Naive thymus-derived CD8-positive, alpha-beta T cell (primary cell): ENCODE measurements around the gene LRRC8D. TPM values are rescaled to one million over a fixed set of nuclear protein-coding genes. Genes with fewer than 3 reads are reported as not detected.
"Not testable (repeated sequence)": the region's sequence is repeated elsewhere in the genome, so short reads cannot be mapped to it uniquely, and the experiment has no call there.

Experiments
- ATAC-seq, 2 donors: fragments of 150-1000 bp; cut with Tn5 transposase in 1 of 2; sonication (Bioruptor Pico), chemical (Tn5 transposase) in 1 of 2; 1 replicate in 1 of 2; 2 replicates in 1 of 2; pipeline ENCODE4 v1.10.0; 2021; ENCODE audit warnings: mild to moderate bottlenecking in 2 of 2, moderate library complexity in 2 of 2
- POLR2A ChIA-PET: fragments of 350-600 bp; sonication (Branson Sonifier 250); formaldehyde crosslinking; loops from one replicate; lab custom pipeline; 2021; ENCODE audit warnings: antibody characterized with exemption; lab: Charles Lee
- DNase-seq, 10 donors: peaks; one replicate each; pipeline versions ENCODE4 v3.0.0 to v3.0.0-alpha.2; 2020 to 2022
- H3K27ac Mint-ChIP-seq, 10 donors: one replicate each; pipeline ENCODE4 v1.8.0; 2020 to 2022; ENCODE audit warnings: mild to moderate bottlenecking in 10 of 10, mixed read lengths in 10 of 10, moderate library complexity in 4 of 10, inconsistent platforms in 1 of 10
- H3K27me3 Mint-ChIP-seq, 5 donors: one replicate each; pipeline ENCODE4 v1.8.0; 2021 to 2022; ENCODE audit warnings: mixed read lengths in 5 of 5
- H3K36me3 Mint-ChIP-seq, 3 donors: one replicate each; pipeline ENCODE4 v1.8.0; 2020 to 2022; ENCODE audit warnings: mixed read lengths in 3 of 3, mild to moderate bottlenecking in 2 of 3, inconsistent platforms in 1 of 3
- H3K4me1 Mint-ChIP-seq, 4 donors: one replicate each; pipeline ENCODE4 v1.8.0; 2021 to 2022; ENCODE audit warnings: mixed read lengths in 4 of 4
- H3K4me3 Mint-ChIP-seq, 10 donors: one replicate each; pipeline ENCODE4 v1.8.0; 2020 to 2022; ENCODE audit warnings: mild to moderate bottlenecking in 10 of 10, mixed read lengths in 10 of 10, moderate library complexity in 6 of 10, inconsistent platforms in 1 of 10
- H3K9me3 Mint-ChIP-seq, 9 donors: one replicate each; pipeline ENCODE4 v1.8.0; 2020 to 2022; ENCODE audit warnings: mixed read lengths in 9 of 9, mild to moderate bottlenecking in 3 of 9, inconsistent platforms in 1 of 9, moderate library complexity in 1 of 9
- polyA plus RNA-seq, 3 donors: library from polyadenylated mRNA; unstranded; fragments of 300-500 nt; fragmentation: Illumina TruSeq; gene quantifications; one replicate each; pipeline ENCODE4 v1.2.3, GENCODE V29; 2021
- total RNA-seq, 8 experiments: library from RNA in 2 of 8; stranded (reverse) in 2 of 8; gene quantifications; one replicate each; pipeline ENCODE4 v1.2.3 and lab custom pipeline; 2021 to 2026

The LRRC8D gene
- total and polyA plus RNA-seq, 5 experiments from 2014 or later: 37.1 to 60.0 (median 42.3) TPM

DNA sequence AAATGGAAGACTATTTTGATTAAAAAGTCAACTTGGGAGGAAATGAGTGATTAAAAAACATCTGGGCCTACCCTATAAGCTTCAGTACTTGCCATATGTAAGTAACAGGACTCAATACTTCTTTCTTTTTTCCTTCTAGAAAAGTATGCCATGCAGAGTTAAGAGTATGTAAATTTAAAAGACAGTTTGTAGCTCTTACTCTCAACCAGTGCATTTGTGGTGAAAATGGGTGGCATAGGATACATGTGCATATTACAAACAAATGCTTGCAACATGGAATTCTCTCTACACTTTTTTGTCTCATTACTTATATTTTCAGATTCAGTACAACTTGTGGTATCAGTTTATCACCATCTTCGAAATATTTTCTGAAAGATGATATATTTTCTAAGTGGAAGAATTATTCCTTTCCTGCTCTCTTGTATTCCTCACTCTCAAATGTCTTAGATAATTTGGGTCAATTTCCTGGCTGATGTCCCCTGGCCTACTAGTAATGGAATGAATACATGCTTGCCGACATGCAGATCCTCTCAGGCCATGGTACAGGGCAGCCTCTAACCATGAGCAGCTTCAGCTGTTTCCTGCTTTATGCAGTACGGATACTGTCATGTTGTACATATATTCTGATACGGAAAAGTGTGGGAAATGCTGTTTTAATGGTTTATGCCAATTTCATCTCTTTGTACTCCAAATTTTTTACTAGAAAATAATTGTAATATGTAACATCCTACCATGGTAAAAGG lies 92.7 kb downstream of the LRRC8D start:
- no peak for ATAC-seq
- H3K27ac Mint-ChIP-seq: peak overlapping the region in 4 of 10 donors; percentile 3 to 54 (median 44)

GRCh38 chr1:89917353-89917752 lies 96.5 kb downstream of the LRRC8D start:
- POLR2A ChIA-PET: interaction anchor here (1.2 to 1.8 kb wide), 2 partner anchors 11 to 306 kb away, joined by 3 to 5 read pairs; no protein-coding TSS in a partner anchor
- no peak for DNase-seq
- Mint-ChIP-seq H3K4me1 (peaks cover 16 to 50% (median 29%) of the 10 kb centered on the region in 4 donors), H3K4me3 (no peak overlapping the region), H3K27me3 (no peaks in the 10 kb centered on the region), H3K36me3 (peaks cover 0 to 32% (median 14%) of the 10 kb centered on the region in 3 donors), H3K27ac (peak overlapping the region in 2 of 10 donors; percentile 26 to 47), H3K9me3 (no peaks in the 10 kb centered on the region)
- ATAC-seq: no peak

More for the DNA sequence above, 92.7 kb downstream of the LRRC8D start:
- Mint-ChIP-seq H3K9me3 (no peaks in the 10 kb centered on the region), H3K27me3 (no peaks in the 10 kb centered on the region), H3K4me1 (peaks cover 28 to 62% (median 40%) of the 10 kb centered on the region in 4 donors), H3K36me3 (peaks cover 0 to 33% (median 11%) of the 10 kb centered on the region in 3 donors), H3K4me3 (no peak overlapping the region)
- POLR2A ChIA-PET: no interaction called here
- DNase-seq: no peak

GRCh38 chr1:89918127-89918793 lies 97.4 kb downstream of the LRRC8D start:
- H3K27ac Mint-ChIP-seq: peak overlapping the region in 2 of 10 donors; percentile 25 to 46
- DNase-seq (no peak), ATAC-seq (no peak)
- H3K9me3 Mint-ChIP-seq: peaks cover 0 to under 1% (median 0%) of the 10 kb centered on the region in 9 donors
- no peak overlapping the region for H3K4me3 Mint-ChIP-seq
- peaks cover 13 to 41% (median 23%) of the 10 kb centered on the region in 4 donors for H3K4me1 Mint-ChIP-seq
- H3K36me3 Mint-ChIP-seq: peaks cover 2 to 28% (median 21%) of the 10 kb centered on the region in 3 donors
- H3K27me3 Mint-ChIP-seq: no peaks in the 10 kb centered on the region
- POLR2A ChIA-PET: interaction anchor here (1.2 to 1.8 kb wide), 2 partner anchors 12 to 307 kb away, joined by 3 to 5 read pairs; no protein-coding TSS in a partner anchor

DNA sequence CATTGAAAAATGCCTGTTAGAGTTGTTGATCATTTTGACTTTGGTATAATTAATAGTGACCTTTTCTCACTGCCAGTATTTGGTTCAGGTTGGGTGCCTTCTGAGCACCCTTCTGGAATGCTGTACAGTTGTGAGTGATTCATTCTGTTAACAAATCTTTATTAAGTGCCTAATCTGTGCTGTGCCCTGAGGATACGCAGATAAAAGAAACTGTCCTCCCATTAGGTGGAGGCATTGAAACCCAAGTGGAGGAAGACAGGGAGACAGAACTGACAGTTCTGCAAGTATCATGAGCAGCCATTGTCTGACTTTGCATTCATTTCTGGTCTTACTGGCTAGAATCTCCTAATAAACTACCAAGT lies 97.9 kb downstream of the LRRC8D start:
- H3K9me3 Mint-ChIP-seq: peaks cover 0 to 6% (median 0%) of the 10 kb centered on the region in 9 donors
- H3K4me3 Mint-ChIP-seq: no peak overlapping the region
- POLR2A ChIA-PET: interaction anchor here (1.8 kb wide), 1 partner anchor 13 kb away, joined by 5 read pairs; no protein-coding TSS in a partner anchor
- ATAC-seq: no peak
- H3K27me3 Mint-ChIP-seq: no peaks in the 10 kb centered on the region
- peak overlapping the region in 4 of 10 donors; percentile 8 to 47 (median 28) for H3K27ac Mint-ChIP-seq
- H3K36me3 Mint-ChIP-seq: peaks cover 7 to 31% (median 27%) of the 10 kb centered on the region in 3 donors
- no peak for DNase-seq
- peaks cover 11 to 35% (median 20%) of the 10 kb centered on the region in 4 donors for H3K4me1 Mint-ChIP-seq

- Mint-ChIP-seq H3K27me3 (no peaks in the 10 kb centered on the region), H3K9me3 (peaks cover 0 to 7% (median 0%) of the 10 kb centered on the region in 9 donors), H3K27ac (peak overlapping the region in 2 of 10 donors; percentile 7 to 19), H3K4me3 (no peak overlapping the region), H3K4me1 (peaks cover 11 to 31% (median 20%) of the 10 kb centered on the region in 4 donors), H3K36me3 (peaks cover 8 to 34% (median 31%) of the 10 kb centered on the region in 3 donors)
- DNase-seq (no peak), ATAC-seq (no peak)
- POLR2A ChIA-PET: interaction anchor here (0.6 kb wide), 1 partner anchor 115 kb away, joined by 3 read pairs; no protein-coding TSS in a partner anchor
Observed at GRCh38 chr1:89919174-89919573, 98.3 kb downstream of the LRRC8D start.

GRCh38 chr1:89922911-89923310 lies 102.1 kb downstream of the LRRC8D start:
- peaks cover 6 to 31% (median 13%) of the 10 kb centered on the region in 4 donors for H3K4me1 Mint-ChIP-seq
- H3K9me3 Mint-ChIP-seq: peaks cover 0 to 7% (median 0%) of the 10 kb centered on the region in 9 donors
- ATAC-seq (no peak), DNase-seq (no peak)
- no peak overlapping the region for H3K4me3 Mint-ChIP-seq
- POLR2A ChIA-PET: no interaction called here
- H3K36me3 Mint-ChIP-seq: peaks cover 8 to 33% (median 28%) of the 10 kb centered on the region in 3 donors
- no peak overlapping the region for H3K27ac Mint-ChIP-seq
- H3K27me3 Mint-ChIP-seq: no peaks in the 10 kb centered on the region

- H3K36me3 Mint-ChIP-seq: peaks cover 8 to 33% (median 30%) of the 10 kb centered on the region in 3 donors
- H3K4me3 Mint-ChIP-seq: no peak overlapping the region
- DNase-seq (no peak), ATAC-seq (no peak)
- H3K9me3 Mint-ChIP-seq: peaks cover 0 to 7% (median 0%) of the 10 kb centered on the region in 9 donors
- H3K27me3 Mint-ChIP-seq: no peaks in the 10 kb centered on the region
- POLR2A ChIA-PET: no interaction called here
- H3K27ac Mint-ChIP-seq: peak overlapping the region in 1 of 10 donors; percentile 31
- H3K4me1 Mint-ChIP-seq: peaks cover 7 to 34% (median 14%) of the 10 kb centered on the region in 4 donors
Observed at GRCh38 chr1:89923517-89923916, 102.7 kb downstream of the LRRC8D start.

DNA sequence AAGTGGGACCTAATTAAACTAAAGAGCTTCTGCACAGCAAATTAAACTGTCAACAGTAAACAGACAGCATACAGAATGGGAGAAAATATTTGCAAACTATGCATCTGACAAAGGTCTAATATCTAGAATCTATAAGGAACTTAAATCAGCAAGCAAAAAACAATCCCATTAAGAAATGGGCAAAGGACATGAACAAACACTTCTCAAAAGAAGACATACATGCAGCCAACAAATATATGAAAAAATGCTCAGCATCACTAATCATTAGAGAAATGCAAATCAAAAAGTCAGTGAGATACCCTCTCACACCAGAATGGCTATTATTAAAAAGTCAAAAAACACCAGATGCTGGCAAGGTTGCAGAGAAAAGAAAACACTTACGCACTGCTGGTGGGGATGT lies 103.2 kb downstream of the LRRC8D start:
- Mint-ChIP-seq H3K36me3 (peaks cover 10 to 33% (median 31%) of the 10 kb centered on the region in 3 donors), H3K4me1 (peaks cover 7 to 34% (median 15%) of the 10 kb centered on the region in 4 donors)
- H3K27ac Mint-ChIP-seq, ATAC-seq, H3K4me3 Mint-ChIP-seq, H3K9me3 Mint-ChIP-seq, DNase-seq, POLR2A ChIA-PET, H3K27me3 Mint-ChIP-seq: not testable (repeated sequence)

- DNase-seq (no peak), ATAC-seq (no peak)
- POLR2A ChIA-PET: no interaction called here
- H3K27ac Mint-ChIP-seq: peak overlapping the region in 1 of 10 donors; percentile 9
- H3K36me3 Mint-ChIP-seq: peaks cover 14 to 25% (median 23%) of the 10 kb centered on the region in 3 donors
- H3K4me3 Mint-ChIP-seq: no peak overlapping the region
- no peaks in the 10 kb centered on the region for H3K27me3 Mint-ChIP-seq
- H3K4me1 Mint-ChIP-seq: peaks cover 13 to 45% (median 24%) of the 10 kb centered on the region in 4 donors
- H3K9me3 Mint-ChIP-seq: peaks cover 0 to 7% (median 0%) of the 10 kb centered on the region in 9 donors
Observed at GRCh38 chr1:89927049-89927448, 106.2 kb downstream of the LRRC8D start.

GRCh38 chr1:89927478-89927877 lies 106.6 kb downstream of the LRRC8D start:
- POLR2A ChIA-PET: no interaction called here
- no peak for DNase-seq
- no peaks in the 10 kb centered on the region for H3K27me3 Mint-ChIP-seq
- H3K27ac Mint-ChIP-seq: peak overlapping the region in 1 of 10 donors; percentile 31
- ATAC-seq: no peak
- H3K36me3 Mint-ChIP-seq: peaks cover 17 to 25% (median 25%) of the 10 kb centered on the region in 3 donors
- H3K4me1 Mint-ChIP-seq: peaks cover 13 to 45% (median 25%) of the 10 kb centered on the region in 4 donors
- H3K9me3 Mint-ChIP-seq: peaks cover 0 to 7% (median 0%) of the 10 kb centered on the region in 9 donors
- H3K4me3 Mint-ChIP-seq: no peak overlapping the region

DNA sequence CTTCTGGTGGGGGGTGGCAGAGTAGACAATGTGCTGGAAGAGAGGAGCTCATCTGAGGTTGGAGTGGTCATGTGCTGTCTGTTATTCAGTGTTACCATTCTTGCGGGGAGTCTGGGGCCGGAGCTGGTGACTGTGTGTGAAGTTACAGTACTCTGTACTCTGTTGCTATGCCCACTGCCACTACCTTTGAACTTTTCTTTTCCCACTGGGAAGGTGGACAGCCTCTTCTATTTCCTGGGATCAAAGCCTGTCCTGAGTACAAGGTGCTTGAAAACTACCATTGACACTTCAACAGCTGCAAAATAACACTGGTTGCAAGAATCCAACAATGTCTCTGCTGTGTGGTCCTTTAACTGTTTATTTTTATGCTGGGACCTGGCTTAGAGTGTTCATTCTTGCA lies 107.7 kb downstream of the LRRC8D start:
- DNase-seq (no peak), ATAC-seq (no peak)
- Mint-ChIP-seq H3K9me3 (peaks cover 0 to 5% (median 0%) of the 10 kb centered on the region in 9 donors), H3K4me3 (no peak overlapping the region), H3K27me3 (no peaks in the 10 kb centered on the region), H3K4me1 (peaks cover 13 to 51% (median 25%) of the 10 kb centered on the region in 4 donors), H3K27ac (peak overlapping the region in 2 of 10 donors; percentile 0 to 31), H3K36me3 (peaks cover 13 to 32% (median 26%) of the 10 kb centered on the region in 3 donors)
- POLR2A ChIA-PET: no interaction called here

DNA sequence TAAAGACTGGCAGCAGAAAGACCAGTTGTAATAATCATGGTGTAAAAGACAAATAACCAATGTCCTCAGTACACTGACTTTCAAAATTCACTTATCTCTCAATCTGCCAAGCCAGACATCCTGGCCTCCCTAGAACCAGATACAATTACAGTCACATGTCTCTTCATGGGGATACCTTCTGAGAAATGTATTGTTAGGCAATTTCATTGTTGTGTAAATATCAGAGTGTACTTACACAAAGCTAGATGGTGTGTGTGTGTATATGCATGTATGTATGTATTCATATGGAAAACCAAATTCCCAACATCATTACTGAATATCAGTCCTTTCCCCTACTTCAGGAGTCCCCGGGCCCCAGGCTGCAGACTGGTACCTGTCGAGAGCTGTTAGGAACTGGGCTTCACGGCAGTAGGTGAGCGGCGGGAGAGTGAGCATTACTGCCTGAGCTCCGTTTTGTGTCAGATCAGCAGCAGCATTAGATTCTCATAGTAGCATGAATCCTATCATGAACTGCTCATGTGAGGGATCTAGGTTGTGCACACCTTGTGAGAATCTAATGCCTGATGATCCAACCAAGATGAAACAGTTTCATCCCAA lies 108.7 kb downstream of the LRRC8D start:
- H3K4me1 Mint-ChIP-seq: peaks cover 14 to 51% (median 25%) of the 10 kb centered on the region in 4 donors
- ATAC-seq (no peak), DNase-seq (no peak)
- H3K27ac Mint-ChIP-seq: peak overlapping the region in 1 of 10 donors; percentile 36
- H3K36me3 Mint-ChIP-seq: peaks cover 16 to 32% (median 27%) of the 10 kb centered on the region in 3 donors
- H3K4me3 Mint-ChIP-seq: no peak overlapping the region
- H3K9me3 Mint-ChIP-seq: no peaks in the 10 kb centered on the region
- POLR2A ChIA-PET: interaction anchor here (1.1 kb wide), 1 partner anchor 86 kb away, joined by 3 read pairs; no protein-coding TSS in a partner anchor
- H3K27me3 Mint-ChIP-seq: no peaks in the 10 kb centered on the region
